Lower leg skin (tissue), 4 donors: ENCODE measurements around the gene ANO9. TPM values are rescaled to one million over a fixed set of nuclear protein-coding genes. Genes with fewer than 3 reads are reported as not detected.
"Not testable (repeated sequence)": the region's sequence is repeated elsewhere in the genome, so short reads cannot be mapped to it uniquely, and the experiment has no call there.

ENCODE experiments used
- DNase-seq, 2 donors: peaks; one replicate each; pipeline ENCODE4 v3.0.0-alpha.2; 2019; ENCODE audit warnings: low spot score in 2 of 2
- H3K4me3 ChIP-seq: fragments of 200-600 bp; sonication (generic); 2 replicates; pipeline ENCODE4 v1.5.1; 2017; ENCODE audit warnings: mild to moderate bottlenecking, low read depth; ENCODE audit not compliant: poor library complexity, severe bottlenecking
- POLR2A ChIP-seq, 2 donors: fragments of 450-650 bp; IDR thresholded peaks; one replicate each; pipeline ENCODE4 v1.6.1; 2016 to 2017; ENCODE audit warnings: antibody characterized with exemption in 2 of 2, mild to moderate bottlenecking in 1 of 2, moderate library complexity in 1 of 2
- WGBS, 2 donors: methylation state at CpG; one replicate each; pipeline ENCODE4 v1.1.5; 2018; 5-methylcytosine and 5-hydroxymethylcytosine counted together
- intact Hi-C: fragments of 100-400 bp; cut with DNase I; formaldehyde crosslinking; loops from one replicate; pipeline ENCODE4 v1.15.0; 2023; ENCODE audit warnings: low total_unique reads
- total RNA-seq, 4 donors: library from RNA; depleted of rRNA; stranded (reverse); fragments of >200 nt; gene quantifications; one replicate each; pipeline ENCODE4 v1.1.0, GENCODE V29; 2016
- TF ChIP-seq, protein P1 (sequence below), 3 donors: fragments of 450-650 bp; IDR thresholded peaks; one replicate each; pipeline ENCODE4 v1.5.1; 2016; ENCODE audit warnings: antibody characterized with exemption in 3 of 3, mild to moderate bottlenecking in 3 of 3, moderate library complexity in 2 of 3

Gene ANO9
- total RNA-seq, 4 donors from 2014 or later = 55.7 to 116 (median 92.1) TPM

DNA sequence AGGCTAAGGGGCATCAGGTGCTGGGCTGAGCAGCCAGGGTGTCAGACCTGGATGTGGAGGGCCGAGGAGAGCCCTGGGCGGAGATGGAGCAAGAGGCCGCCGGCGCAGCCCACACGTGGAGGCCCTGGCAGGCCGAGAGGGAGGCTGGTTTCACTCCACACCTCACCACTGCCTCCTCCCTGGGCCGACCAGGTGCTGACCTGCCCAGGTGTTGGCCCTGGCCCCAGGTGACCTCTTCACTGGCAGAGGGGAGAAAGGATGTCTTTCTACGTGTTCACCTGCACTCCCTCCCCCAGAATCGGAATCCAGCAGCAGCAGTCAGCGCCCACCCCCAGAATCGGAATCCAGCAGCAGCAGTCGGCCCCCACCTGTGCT is 781 bp downstream of the ANO9 start:
- intact Hi-C loops = no loop called here
- TF ChIP-seq, protein P1, sequence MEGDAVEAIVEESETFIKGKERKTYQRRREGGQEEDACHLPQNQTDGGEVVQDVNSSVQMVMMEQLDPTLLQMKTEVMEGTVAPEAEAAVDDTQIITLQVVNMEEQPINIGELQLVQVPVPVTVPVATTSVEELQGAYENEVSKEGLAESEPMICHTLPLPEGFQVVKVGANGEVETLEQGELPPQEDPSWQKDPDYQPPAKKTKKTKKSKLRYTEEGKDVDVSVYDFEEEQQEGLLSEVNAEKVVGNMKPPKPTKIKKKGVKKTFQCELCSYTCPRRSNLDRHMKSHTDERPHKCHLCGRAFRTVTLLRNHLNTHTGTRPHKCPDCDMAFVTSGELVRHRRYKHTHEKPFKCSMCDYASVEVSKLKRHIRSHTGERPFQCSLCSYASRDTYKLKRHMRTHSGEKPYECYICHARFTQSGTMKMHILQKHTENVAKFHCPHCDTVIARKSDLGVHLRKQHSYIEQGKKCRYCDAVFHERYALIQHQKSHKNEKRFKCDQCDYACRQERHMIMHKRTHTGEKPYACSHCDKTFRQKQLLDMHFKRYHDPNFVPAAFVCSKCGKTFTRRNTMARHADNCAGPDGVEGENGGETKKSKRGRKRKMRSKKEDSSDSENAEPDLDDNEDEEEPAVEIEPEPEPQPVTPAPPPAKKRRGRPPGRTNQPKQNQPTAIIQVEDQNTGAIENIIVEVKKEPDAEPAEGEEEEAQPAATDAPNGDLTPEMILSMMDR (IDR thresholded peaks at IDR 0.05) = no peak
- TF ChIP-seq POLR2A (IDR thresholded peaks at IDR 0.05) = no peak
- DNase-seq = no peak
- H3K4me3 ChIP-seq = no peak overlapping the region
- WGBS, 2 donors = 53 to 77% methylated on average over 4 to 13 of the region's 13 CpGs

DNA sequence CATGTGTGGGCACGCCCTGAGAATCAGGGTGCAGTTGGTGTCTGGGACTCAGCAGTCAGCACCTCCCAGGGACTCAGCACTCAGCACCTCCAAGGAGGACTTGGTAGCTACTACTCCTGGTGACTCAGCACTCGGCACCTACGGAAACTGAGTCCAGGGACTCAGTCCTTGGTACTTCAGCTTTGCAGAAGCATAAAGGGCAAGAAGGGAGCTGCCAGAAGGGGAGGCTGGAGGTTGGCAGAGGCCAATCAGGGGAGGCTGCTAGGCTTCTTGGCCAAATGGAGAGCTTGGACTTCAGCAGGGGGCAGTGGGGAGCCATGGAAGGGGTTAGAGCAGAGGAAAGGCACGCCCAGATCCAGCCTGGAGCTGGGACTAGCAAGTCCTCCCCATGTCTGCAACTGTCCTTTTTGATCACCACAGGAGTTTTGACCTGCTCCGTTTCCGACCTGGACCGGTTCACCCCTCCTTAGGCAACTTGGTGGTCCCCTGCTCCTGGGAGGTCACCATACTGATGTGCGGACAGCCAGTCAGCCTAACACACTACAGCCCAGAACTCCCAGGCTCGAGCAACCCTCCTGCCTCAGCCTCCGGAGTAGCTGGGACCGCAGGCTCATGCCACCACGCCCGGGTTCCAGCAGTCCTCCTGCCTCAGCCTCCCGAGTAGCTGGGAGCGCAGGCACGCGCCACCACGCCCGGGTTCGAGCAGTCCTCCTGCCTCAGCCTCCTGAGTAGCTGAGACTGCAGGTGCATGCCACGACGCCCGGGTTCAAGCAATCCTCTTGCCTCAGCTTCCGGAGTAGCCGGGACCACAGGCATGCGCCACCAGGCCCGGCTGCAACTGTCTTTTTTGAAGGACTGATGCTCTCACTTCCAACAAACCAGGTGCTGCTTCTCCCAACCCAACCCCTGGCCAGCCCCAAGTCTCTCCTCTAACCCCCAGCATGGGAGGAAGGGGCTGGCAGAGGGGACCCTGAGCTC is 1.5 kb downstream of the ANO9 start:
- DNase-seq = no peak
- 89% methylated on average over 13 to 26 of the region's 27 CpGs for WGBS, 2 donors
- intact Hi-C loops = no loop called here
- TF ChIP-seq, protein P1 (IDR thresholded peaks at IDR 0.05) = no peak
- TF ChIP-seq POLR2A (IDR thresholded peaks at IDR 0.05) = no peak
- no peak overlapping the region for H3K4me3 ChIP-seq

DNA sequence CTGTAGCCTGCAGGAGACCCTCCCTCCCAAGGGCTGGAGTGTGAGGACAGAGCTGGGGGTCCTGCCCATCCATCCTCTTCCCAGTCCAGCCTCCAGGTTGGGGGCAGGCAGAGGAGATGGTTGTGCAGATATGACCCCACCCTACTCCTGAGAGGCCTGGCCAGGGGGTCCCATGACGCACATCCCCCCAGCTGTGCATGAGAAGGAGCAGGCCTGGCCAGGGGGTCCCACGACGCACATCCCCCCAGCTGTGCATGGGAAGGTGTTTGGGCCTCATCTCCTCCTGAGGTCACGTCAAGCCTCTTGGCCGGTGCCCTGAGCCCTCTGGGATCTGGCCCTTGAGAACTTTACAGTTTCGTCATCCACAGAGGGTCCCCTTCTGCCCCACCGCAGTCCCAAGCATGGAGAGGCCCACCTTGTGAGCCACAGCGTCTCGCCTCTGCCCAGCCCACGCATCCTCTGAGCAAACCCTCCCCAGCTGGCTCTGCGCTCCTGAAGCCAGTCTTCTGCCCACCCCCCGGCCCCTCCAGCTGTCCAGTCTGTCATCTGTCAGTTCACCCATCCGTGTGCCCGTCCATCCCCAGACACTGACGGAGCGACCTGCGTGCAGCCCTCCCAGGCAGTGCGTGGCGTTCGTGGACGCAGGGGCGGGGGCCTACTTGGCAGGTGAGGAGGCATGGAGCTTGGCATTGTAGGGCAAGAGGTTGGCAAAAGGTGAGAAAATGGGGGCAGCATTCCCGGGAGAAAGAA is 2.3 kb downstream of the ANO9 start:
- H3K4me3 ChIP-seq = no peak overlapping the region
- WGBS, 2 donors = 78 to 79% methylated on average over 21 to 23 of the region's 23 CpGs
- TF ChIP-seq, protein P1 (IDR thresholded peaks at IDR 0.05) = no peak
- no peak for DNase-seq
- intact Hi-C loops = no loop called here

DNA sequence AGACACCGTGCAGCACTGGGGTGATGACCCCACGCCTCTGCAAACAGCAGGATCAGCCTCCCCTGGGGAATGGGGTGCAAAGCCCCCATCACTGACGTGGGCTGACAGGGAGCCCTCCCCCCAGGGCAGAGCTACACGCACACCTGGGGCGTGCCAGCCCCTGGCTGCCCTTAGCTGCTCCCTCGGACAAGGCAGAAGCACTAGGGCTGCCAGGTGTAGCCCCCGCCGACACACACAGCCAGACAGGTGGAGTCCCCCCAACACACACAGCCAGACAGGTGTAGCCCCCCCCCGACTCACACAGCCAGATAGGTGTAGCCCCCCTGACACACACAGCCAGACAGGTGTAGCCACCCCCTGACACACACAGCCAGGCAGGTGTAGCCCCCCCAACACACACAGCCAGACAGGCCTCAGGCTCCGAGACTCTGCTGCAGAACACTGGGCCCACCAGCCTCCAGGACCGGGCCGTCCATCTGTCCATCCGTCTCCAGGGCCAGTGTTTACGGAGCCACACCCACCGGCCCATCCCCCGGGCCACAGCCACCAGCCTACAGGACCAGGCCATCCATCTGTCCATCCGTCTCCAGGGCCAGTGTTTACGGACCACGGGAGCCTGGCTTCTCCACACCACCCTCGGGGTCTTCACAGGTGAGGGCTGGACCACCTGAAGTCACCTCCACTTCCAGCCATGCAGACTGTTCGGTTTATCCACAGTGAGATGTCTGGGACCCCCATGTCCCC is 3.5 kb downstream of the ANO9 start:
- TF ChIP-seq POLR2A (IDR thresholded peaks at IDR 0.05) = no peak
- TF ChIP-seq, protein P1 (IDR thresholded peaks at IDR 0.05) = no peak

DNA sequence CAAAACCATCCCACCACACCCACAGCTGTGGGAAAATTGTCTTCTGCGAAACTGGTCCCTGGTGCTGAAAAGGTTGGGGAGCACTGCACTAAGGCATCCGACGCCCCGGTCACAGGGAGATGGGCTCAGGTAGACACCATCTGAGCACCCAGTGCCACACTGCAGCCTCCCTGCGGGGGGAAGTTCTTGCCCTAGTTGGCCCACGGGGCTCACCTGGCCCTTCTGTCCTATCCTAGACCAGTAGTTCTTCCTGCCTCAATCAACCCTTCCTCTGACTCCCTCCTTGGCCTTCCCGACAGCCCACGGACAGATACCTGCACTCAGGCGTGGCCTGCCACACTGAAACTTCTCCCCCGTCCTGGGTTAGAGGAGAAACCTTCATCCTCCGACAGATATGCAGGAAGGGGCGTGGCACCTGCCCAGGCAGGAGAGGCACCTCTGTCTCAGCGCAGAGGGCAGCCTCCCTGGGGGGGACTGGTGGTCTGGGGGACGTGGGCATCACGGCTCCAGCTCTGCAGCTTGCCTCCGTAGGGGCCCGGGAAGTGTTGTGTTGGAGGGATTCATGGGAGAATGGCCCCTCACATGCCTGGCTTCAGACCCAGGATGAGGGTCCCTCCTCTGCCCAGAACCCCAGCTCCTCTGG is 4.5 kb downstream of the ANO9 start:
- no peak for TF ChIP-seq POLR2A (IDR thresholded peaks at IDR 0.05)
- TF ChIP-seq, protein P1 (IDR thresholded peaks at IDR 0.05) = no peak
- intact Hi-C loops = no loop called here
- H3K4me3 ChIP-seq = no peak overlapping the region
- WGBS, 2 donors = 85 to 89% methylated on average over 15 to 17 of the region's 17 CpGs
- no peak for DNase-seq

More for the DNA sequence above, 3.5 kb downstream of the ANO9 start:
- intact Hi-C loops = no loop called here
- H3K4me3 ChIP-seq = no peak overlapping the region
- 84 to 85% methylated on average over 17 to 20 of the region's 21 CpGs for WGBS, 2 donors
- DNase-seq = no peak

DNA sequence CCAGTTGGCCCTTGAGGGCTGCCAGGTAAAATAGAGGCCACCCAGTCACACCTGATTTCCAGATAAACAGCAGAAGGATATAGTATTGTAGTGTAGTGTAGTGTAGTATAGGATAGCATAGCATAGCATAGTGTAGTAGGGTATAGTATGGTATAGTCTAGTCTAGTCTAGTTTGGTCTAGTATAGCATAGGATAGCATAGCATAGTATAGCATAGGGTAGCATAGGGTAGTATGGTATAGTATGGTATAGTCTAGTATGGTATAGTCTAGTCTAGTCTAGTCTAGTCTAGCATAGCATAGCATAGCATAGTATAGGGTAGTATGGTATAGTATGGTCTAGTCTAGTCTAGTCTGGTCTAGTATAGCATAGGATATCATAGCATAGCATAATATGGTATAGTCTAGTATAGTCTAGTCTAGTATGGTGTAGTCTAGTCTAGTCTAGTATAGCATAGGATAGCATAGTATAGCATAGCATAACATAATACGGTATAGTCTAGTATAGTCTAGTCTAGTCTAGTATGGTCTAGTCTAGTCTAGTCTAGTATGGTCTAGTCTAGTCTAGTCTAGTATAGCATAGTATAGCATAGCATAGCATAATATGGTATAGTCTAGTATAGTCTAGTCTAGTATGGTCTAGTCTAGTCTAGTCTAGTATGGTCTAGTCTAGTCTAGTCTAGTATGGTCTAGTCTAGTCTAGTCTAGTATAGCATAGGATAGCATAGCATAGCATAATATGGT is 6.6 kb downstream of the ANO9 start:
- WGBS, 2 donors = 88 to 89% methylated on average over 1 of the region's 1 CpG
- intact Hi-C loops, H3K4me3 ChIP-seq, DNase-seq: not testable (repeated sequence)
